Gastroesophageal sphincter (tissue), 3 donors: ENCODE results near the gene RALGPS2.

Experiments used
- CTCF ChIP-seq, 4 experiments: fragments of 200-600 bp in 2 of 4; fragments of 450-650 bp in 2 of 4; sonication (generic) in 1 of 4; IDR thresholded peaks; one replicate each; pipeline ENCODE4 v1.5.1; 2017 to 2019; ENCODE audit warnings: antibody characterized with exemption in 4 of 4, mild to moderate bottlenecking in 2 of 4, moderate library complexity in 2 of 4
- POLR2A ChIP-seq, 2 donors: fragments of 450-650 bp; IDR thresholded peaks; one replicate each; pipeline ENCODE4 v1.6.1; 2017; ENCODE audit warnings: antibody characterized with exemption in 2 of 2, mild to moderate bottlenecking in 2 of 2, moderate library complexity in 1 of 2

GRCh38 chr1:178683291-178683690, 41.8 kb upstream of the RALGPS2 start:
- no peak for TF ChIP-seq CTCF (IDR thresholded peaks at IDR 0.05)
- TF ChIP-seq POLR2A (IDR thresholded peaks at IDR 0.05): no peak
